SH-SY5Y (cell line): Measurements from ENCODE around the gene THAP3.

Experiments
- GATA2 ChIP-seq: IDR thresholded peaks from 2 replicates; pipeline ENCODE4 v1.6.1; 2011; ENCODE audit warnings: mild to moderate bottlenecking, low read depth, low read length
- GATA3 ChIP-seq: IDR thresholded peaks from 2 replicates; pipeline ENCODE4 v1.6.1; 2011; ENCODE audit warnings: low read depth, mild to moderate bottlenecking, low read length, moderate library complexity

DNA sequence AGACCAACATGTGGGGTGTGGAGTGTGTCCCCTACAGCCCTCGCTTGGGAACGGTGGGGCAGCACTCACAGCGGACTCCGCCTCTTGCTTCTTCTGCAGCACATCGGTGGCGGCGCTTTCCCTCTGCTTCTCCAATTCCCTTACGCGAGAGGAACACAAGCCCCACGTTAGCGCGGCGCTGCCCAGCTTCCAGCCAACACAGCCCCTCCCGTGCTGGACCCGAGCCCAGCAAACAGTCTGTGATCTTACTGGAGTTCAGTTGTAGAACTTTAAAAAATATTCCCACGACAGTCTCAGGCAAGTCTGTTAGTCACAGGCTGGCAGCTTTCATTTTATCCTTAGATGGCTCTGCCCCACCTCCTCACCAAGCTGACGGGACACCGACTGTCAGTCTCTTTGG lies 13.6 kb downstream of the THAP3 start:
- no peak for TF ChIP-seq GATA2
- no peak for TF ChIP-seq GATA3
